CD8-positive, alpha-beta memory T cell (primary cell): ENCODE measurements around the gene ESPN. TPM values are rescaled to one million over a fixed set of nuclear protein-coding genes. Genes with fewer than 3 reads are reported as not detected.

ENCODE experiments used
- CTCF ChIA-PET: fragments of 350-600 bp; sonication (Branson Sonifier 250); formaldehyde crosslinking; loops from one replicate; lab custom pipeline; 2021; ENCODE audit warnings: antibody characterized with exemption; lab: Charles Lee
- POLR2A ChIA-PET: fragments of 350-600 bp; sonication (Branson Sonifier 250); formaldehyde crosslinking; loops from one replicate; lab custom pipeline; 2021; ENCODE audit warnings: antibody characterized with exemption; lab: Charles Lee
- DNase-seq, 5 donors: peaks; one replicate each; pipeline versions ENCODE4 v3.0.0 to v3.0.0-alpha.2; 2020 to 2022; ENCODE audit warnings: mixed read lengths in 1 of 5
- H3K27ac ChIP-seq: one replicate; pipeline ENCODE4 v1.7.0; 2013; ENCODE audit warnings: low read depth, mild to moderate bottlenecking, low read length, moderate library complexity
- H3K27me3 ChIP-seq: 2 replicates; pipeline ENCODE4 v1.7.0; 2013; ENCODE audit warnings: low read length, mild to moderate bottlenecking; ENCODE audit not compliant: insufficient read depth, poor library complexity, severe bottlenecking
- H3K36me3 ChIP-seq: 2 replicates; pipeline ENCODE4 v1.7.0; 2013; ENCODE audit warnings: mild to moderate bottlenecking, low read length, moderate library complexity; ENCODE audit not compliant: insufficient read depth
- H3K4me1 ChIP-seq: 2 replicates; pipeline ENCODE4 v1.7.0; 2013; ENCODE audit warnings: mild to moderate bottlenecking, low read length, moderate library complexity; ENCODE audit not compliant: insufficient read depth
- H3K4me3 ChIP-seq: 2 replicates; pipeline ENCODE4 v1.7.0; 2013; ENCODE audit warnings: mild to moderate bottlenecking, low read length
- H3K9me3 ChIP-seq: 2 replicates; pipeline ENCODE4 v1.7.0; 2013; ENCODE audit warnings: mild to moderate bottlenecking, low read length
- H3K27ac Mint-ChIP-seq, 8 donors: one replicate each; pipeline ENCODE4 v1.8.0; 2020 to 2021; ENCODE audit warnings: mixed read lengths in 8 of 8, mild to moderate bottlenecking in 6 of 8, inconsistent platforms in 3 of 8, moderate library complexity in 3 of 8
- H3K27me3 Mint-ChIP-seq, 2 donors: one replicate each; pipeline ENCODE4 v1.8.0; 2020 to 2021; ENCODE audit warnings: mixed read lengths in 2 of 2, mild to moderate bottlenecking in 1 of 2, moderate library complexity in 1 of 2
- H3K36me3 Mint-ChIP-seq, 3 donors: one replicate each; pipeline ENCODE4 v1.8.0; 2020 to 2021; ENCODE audit warnings: mixed read lengths in 3 of 3, inconsistent platforms in 1 of 3, mild to moderate bottlenecking in 1 of 3
- H3K4me1 Mint-ChIP-seq, 3 donors: one replicate each; pipeline ENCODE4 v1.8.0; 2020 to 2021; ENCODE audit warnings: mixed read lengths in 3 of 3, inconsistent platforms in 1 of 3, mild to moderate bottlenecking in 1 of 3
- H3K4me3 Mint-ChIP-seq, 7 donors: one replicate each; pipeline ENCODE4 v1.8.0; 2020 to 2021; ENCODE audit warnings: mixed read lengths in 7 of 7, mild to moderate bottlenecking in 6 of 7, moderate library complexity in 4 of 7, inconsistent platforms in 2 of 7
- H3K9me3 Mint-ChIP-seq, 5 donors: one replicate each; pipeline ENCODE4 v1.8.0; 2020 to 2022; ENCODE audit warnings: mixed read lengths in 5 of 5, mild to moderate bottlenecking in 3 of 5, moderate library complexity in 2 of 5, inconsistent platforms in 1 of 5
- polyA plus RNA-seq: library from polyadenylated mRNA; unstranded; fragments of 300-500 nt; fragmentation: Illumina TruSeq; gene quantifications from one replicate; pipeline ENCODE4 v1.2.3, GENCODE V29; 2021
- total RNA-seq, 2 experiments: library from RNA; stranded (reverse); gene quantifications; one replicate each; pipeline ENCODE4 v1.2.3, GENCODE V29; 2021

The ESPN gene
- total and polyA plus RNA-seq, 3 experiments from 2014 or later = 0.28 to 0.60 (median 0.48) TPM

DNA sequence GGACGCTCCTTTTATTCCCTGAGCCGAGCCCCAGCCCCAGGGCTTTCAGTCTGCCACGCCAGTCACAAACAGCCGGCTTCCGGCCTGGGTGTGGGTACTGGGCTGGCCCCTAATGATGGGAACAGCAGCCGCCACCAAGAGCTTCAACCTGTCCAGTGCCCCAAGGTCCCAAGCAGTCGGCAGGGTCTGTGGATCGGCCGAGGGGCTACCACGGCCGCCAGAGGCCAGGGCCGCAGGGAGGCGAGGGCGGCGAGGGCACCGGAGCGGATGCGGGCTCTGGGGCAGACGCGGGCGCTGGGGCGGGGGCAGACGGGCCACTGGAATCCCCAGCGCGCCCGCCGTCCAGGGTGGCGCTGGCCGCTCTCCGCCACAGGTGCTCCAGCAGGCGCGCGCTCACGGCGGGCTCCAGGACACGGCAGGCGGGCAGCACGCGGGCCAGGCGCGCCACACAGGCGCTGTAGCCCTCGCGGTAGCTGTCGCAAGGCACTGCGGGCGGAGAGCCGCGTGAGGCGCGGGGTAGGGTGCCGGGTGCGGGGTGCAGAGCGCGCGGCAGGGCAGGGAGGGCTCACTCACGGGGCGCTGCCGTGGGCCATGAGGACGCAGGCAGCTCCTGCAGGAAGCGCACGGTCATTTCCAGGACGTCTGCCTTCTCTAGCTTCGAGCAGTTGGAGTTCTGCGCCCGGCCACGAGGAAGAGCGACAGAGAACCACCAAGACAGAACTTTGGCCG, 5.7 kb upstream of the ESPN start:
- POLR2A ChIA-PET = no interaction called here
- peak overlapping the region in 2 of 7 donors; percentile 38 to 49 for H3K4me3 Mint-ChIP-seq
- no peak overlapping the region for H3K27ac Mint-ChIP-seq
- H3K4me1 ChIP-seq = peaks cover 14% of the 10 kb centered on the region
- CTCF ChIA-PET = interaction anchor here (1.5 to 6.4 kb wide), 2 partner anchors 14 to 20 kb away, joined by 5 to 92 read pairs; no protein-coding TSS in a partner anchor
- H3K4me1 Mint-ChIP-seq = peaks cover 6 to 26% (median 15%) of the 10 kb centered on the region in 3 donors
- H3K27me3 Mint-ChIP-seq = peaks cover 66% of the 10 kb centered on the region in 2 donors
- H3K36me3 ChIP-seq = no peaks in the 10 kb centered on the region
- H3K4me3 ChIP-seq = no peak overlapping the region
- DNase-seq = no peak
- H3K9me3 ChIP-seq = no peaks in the 10 kb centered on the region
- H3K36me3 Mint-ChIP-seq = no peaks in the 10 kb centered on the region
- H3K27ac ChIP-seq = no peak overlapping the region
- H3K27me3 ChIP-seq = peaks cover 70% of the 10 kb centered on the region
- H3K9me3 Mint-ChIP-seq = no peaks in the 10 kb centered on the region

DNA sequence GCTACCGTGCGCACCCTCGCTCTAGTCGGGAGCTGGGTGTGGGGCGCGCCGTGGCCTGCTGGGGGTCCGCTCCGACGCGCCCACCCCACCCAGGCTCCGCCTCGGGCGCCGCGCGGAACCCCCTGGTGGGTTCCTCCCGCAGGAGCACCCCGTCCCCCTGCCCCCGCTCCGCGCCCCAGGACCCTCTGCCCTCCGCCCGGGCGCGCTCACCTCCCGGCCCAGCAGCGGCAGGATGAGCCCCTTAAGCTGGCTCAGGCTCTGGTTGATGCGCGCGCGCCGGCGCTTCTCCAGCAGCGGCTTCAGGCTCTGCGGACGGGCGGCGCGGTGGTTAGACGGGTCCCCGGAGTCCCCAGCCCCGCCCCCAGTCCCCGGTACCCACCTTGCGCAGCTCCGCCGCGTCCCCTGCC, 5.2 kb upstream of the ESPN start:
- Histone ChIP-seq H3K4me3 (no peak overlapping the region), H3K36me3 (no peaks in the 10 kb centered on the region), H3K27ac (no peak overlapping the region), H3K27me3 (peaks cover 73% of the 10 kb centered on the region), H3K4me1 (peaks cover 18% of the 10 kb centered on the region), H3K9me3 (no peaks in the 10 kb centered on the region)
- H3K4me3 Mint-ChIP-seq = peak overlapping the region in 1 of 7 donors; percentile 49
- H3K27ac Mint-ChIP-seq = no peak overlapping the region
- H3K27me3 Mint-ChIP-seq = peaks cover 65 to 68% of the 10 kb centered on the region in 2 donors
- H3K4me1 Mint-ChIP-seq = peaks cover 11 to 31% (median 18%) of the 10 kb centered on the region in 3 donors
- CTCF ChIA-PET = interaction anchor here (1.1 to 6.4 kb wide), 5 partner anchors 13 to 175 kb away, joined by 3 to 92 read pairs (median 4); no protein-coding TSS in a partner anchor
- DNase-seq = no peak
- POLR2A ChIA-PET = no interaction called here
- no peaks in the 10 kb centered on the region for H3K9me3 Mint-ChIP-seq
- no peaks in the 10 kb centered on the region for H3K36me3 Mint-ChIP-seq

DNA sequence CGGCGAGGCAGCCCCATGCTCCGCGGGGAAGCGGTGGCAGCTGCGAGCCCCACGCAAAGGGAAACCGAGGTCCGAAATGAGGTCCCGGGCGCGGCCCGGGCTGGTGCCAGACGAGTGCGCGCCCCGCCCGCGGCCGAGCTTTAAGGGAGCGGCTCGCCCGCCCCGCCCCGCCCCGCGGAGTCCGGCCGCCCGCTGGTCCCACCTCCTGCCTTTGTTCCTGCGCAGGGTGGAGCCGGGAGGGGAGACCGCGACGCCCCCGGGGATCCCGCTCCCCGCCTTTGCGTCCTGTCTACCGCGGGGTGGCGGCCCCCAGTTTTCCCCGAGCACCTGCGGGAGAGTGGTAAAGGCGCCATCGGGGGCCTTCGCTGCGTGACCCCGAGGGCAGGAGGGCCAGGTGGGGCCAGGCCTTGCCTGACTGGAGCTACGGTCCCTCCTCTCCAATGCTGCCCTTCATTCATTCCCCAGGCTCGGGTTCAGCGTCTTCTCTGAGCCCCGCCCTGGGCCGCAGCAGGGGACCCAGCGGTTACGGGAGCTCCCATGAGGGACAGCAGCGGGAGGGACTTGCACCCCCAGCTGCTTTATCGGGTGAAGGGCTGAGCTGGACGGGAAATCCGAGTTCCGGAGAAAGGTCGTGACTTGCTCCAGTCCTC, 4.6 kb upstream of the ESPN start, which contains the start of gene HES2:
TSS of gene HES2 (minus strand) at position 116 of the 650 bp plus-strand sequence. CDS start at position 17, 99 bp downstream.
- H3K4me3 ChIP-seq = no peak within 1 kb of the TSS
- CTCF ChIA-PET = interaction anchor here (0.8 to 6.4 kb wide), 7 partner anchors 10 to 175 kb away, joined by 3 to 92 read pairs (median 3); no protein-coding TSS in a partner anchor
- H3K4me3 Mint-ChIP-seq = peak within 1 kb of the TSS in 5 of 7 donors; percentile 29 to 50 (median 38)

DNA sequence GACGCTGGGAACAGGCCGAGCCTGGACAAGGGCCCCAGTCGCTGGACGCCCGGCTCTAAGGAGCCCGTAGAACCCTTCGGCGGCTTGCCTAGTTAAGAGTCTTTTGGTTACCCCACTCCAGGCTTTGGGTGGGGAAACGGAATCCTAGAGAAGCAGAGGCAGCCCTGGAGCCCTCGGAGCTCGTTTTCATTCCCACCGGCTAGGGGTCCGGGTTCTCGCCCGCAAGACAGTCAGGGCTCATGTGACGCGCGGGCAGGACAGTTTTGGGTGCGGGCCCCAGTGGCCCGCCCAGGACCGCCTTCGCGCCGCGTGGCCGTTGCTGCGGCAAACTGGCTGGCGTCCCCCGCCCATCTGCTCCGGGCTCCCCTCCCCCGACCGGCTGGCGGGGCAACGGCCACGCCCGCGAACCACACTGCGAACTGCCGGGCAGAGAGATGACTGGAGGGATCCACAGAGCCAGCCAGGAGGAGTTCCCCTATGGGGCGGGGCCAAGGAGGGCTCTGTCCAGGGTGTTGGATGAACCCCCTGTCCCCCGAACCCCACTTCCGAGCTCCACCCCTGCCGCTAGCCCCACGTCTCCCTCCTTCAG, 4.0 kb upstream of the ESPN start:
- POLR2A ChIA-PET = no interaction called here
- H3K36me3 Mint-ChIP-seq = no peaks in the 10 kb centered on the region

More for the DNA sequence above, 4.6 kb upstream of the ESPN start, which contains the start of gene HES2:
- Histone ChIP-seq H3K36me3 (no peaks in the 10 kb centered on the region), H3K27me3 (peaks cover 67% of the 10 kb centered on the region), H3K4me1 (peaks cover 16% of the 10 kb centered on the region), H3K27ac (no peak within 1 kb of the TSS), H3K9me3 (no peaks in the 10 kb centered on the region)
- Mint-ChIP-seq H3K36me3 (no peaks in the 10 kb centered on the region), H3K4me1 (peaks cover 9 to 29% (median 17%) of the 10 kb centered on the region in 3 donors), H3K27me3 (peaks cover 60 to 63% of the 10 kb centered on the region in 2 donors), H3K9me3 (no peaks in the 10 kb centered on the region), H3K27ac (no peak within 1 kb of the TSS)
- DNase-seq = no peak
- POLR2A ChIA-PET = no interaction called here

DNA sequence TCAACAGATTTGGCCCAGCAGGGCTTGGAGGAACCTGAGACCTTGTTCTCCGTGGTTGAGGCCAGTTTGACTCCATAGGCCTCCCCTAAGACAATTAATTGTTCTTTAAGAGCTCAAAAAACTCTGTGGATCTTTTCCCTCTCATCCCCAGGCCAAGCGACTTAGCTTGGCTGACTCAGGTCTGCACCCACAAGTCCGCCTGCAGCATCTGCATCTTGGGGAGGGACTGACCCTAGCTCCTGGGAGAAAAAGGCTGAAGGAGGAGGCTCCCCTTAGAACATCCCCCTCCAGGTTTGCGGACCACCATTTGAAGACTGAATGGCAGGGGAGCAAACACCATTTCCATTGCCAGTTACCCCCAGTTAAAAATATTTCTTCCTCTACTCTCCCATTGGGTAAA, 3.3 kb upstream of the ESPN start:
- H3K4me3 Mint-ChIP-seq = peak overlapping the region in 3 of 7 donors; percentile 3 to 46 (median 38)
- H3K4me1 Mint-ChIP-seq = peaks cover 9 to 29% (median 17%) of the 10 kb centered on the region in 3 donors
- no peak overlapping the region for H3K4me3 ChIP-seq
- no peak overlapping the region for H3K27ac ChIP-seq
- no peaks in the 10 kb centered on the region for H3K9me3 Mint-ChIP-seq
- peaks cover 16% of the 10 kb centered on the region for H3K4me1 ChIP-seq
- H3K27me3 ChIP-seq = peaks cover 64% of the 10 kb centered on the region
- no peak for DNase-seq
- ChIA-PET POLR2A (no interaction called here), CTCF (interaction anchor here (1.1 to 6.4 kb wide), 4 partner anchors 9 to 174 kb away, joined by 3 to 92 read pairs (median 6); partner anchors contain the start of genes NOL9 and TAS1R1)
- no peak overlapping the region for H3K27ac Mint-ChIP-seq
- H3K36me3 Mint-ChIP-seq = no peaks in the 10 kb centered on the region
- H3K9me3 ChIP-seq = no peaks in the 10 kb centered on the region
- H3K27me3 Mint-ChIP-seq = peaks cover 51 to 55% of the 10 kb centered on the region in 2 donors
- H3K36me3 ChIP-seq = no peaks in the 10 kb centered on the region

More for the DNA sequence above, 4.0 kb upstream of the ESPN start:
- H3K4me3 ChIP-seq = no peak overlapping the region
- peaks cover 66% of the 10 kb centered on the region for H3K27me3 ChIP-seq
- H3K4me1 ChIP-seq = peaks cover 16% of the 10 kb centered on the region
- Mint-ChIP-seq H3K4me3 (peak overlapping the region in 4 of 7 donors; percentile 12 to 50 (median 34)), H3K4me1 (peaks cover 9 to 29% (median 17%) of the 10 kb centered on the region in 3 donors), H3K27ac (no peak overlapping the region), H3K9me3 (no peaks in the 10 kb centered on the region), H3K27me3 (peaks cover 57 to 58% of the 10 kb centered on the region in 2 donors)
- DNase-seq = no peak
- no peak overlapping the region for H3K27ac ChIP-seq
- CTCF ChIA-PET = interaction anchor here (0.8 to 6.4 kb wide), 7 partner anchors 10 to 176 kb away, joined by 3 to 92 read pairs (median 3); no protein-coding TSS in a partner anchor
- H3K36me3 ChIP-seq = no peaks in the 10 kb centered on the region
- no peaks in the 10 kb centered on the region for H3K9me3 ChIP-seq

DNA sequence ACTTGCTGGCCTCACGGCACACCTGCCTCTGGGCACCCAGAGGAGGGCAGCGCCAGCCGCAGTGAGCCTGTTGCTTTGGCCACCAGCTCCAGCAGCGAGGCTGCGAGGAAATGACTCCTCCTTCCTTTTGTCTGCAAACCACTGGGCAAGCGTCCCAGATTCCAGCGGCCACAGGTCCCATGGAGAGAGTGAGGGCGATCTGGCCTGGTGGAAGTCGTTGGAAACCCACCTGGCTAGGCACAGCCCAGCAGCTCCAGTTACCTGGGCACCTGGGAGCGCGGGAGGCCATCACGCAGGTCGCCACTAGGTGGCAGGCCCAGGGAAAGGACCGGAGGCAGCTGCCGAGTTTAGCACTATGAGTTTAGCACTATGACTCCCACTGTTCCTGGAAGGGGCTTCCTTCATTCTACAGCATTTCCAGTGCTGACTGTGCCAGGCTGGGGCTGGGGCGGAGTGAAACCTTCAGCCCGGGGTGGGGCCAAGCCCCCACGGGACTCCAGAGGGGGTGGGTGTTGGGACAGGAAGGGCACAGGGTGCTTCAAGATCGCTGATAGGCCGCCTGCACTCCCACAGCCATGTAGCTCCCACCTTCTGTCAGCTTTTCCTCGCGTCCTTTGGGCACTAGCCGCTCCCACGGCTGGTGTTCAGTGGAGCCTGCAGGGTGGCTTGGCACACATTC, 1.1 kb upstream of the ESPN start:
- Mint-ChIP-seq H3K4me3 (peak overlapping the region; percentile 50 to 76 (median 66)), H3K9me3 (no peaks in the 10 kb centered on the region), H3K27me3 (peaks cover 35 to 44% of the 10 kb centered on the region in 2 donors), H3K4me1 (peaks cover 9 to 29% (median 17%) of the 10 kb centered on the region in 3 donors), H3K27ac (no peak overlapping the region), H3K36me3 (no peaks in the 10 kb centered on the region)
- Histone ChIP-seq H3K4me1 (peaks cover 16% of the 10 kb centered on the region), H3K36me3 (no peaks in the 10 kb centered on the region), H3K27ac (no peak overlapping the region), H3K9me3 (no peaks in the 10 kb centered on the region), H3K27me3 (peaks cover 42% of the 10 kb centered on the region), H3K4me3 (peak overlapping the region; percentile 32)
- peak; percentile 51 to 73 (median 58) for DNase-seq
- POLR2A ChIA-PET = interaction anchor here (0.6 kb wide), 2 partner anchors 40 to 66 kb away, joined by 4 to 6 read pairs; no protein-coding TSS in a partner anchor
- CTCF ChIA-PET = interaction anchor here (0.7 to 6.4 kb wide), 33 partner anchors 9 to 223 kb away, joined by 3 to 92 read pairs (median 3); partner anchors contain the start of genes NOL9, PLEKHG5, TAS1R1 and TNFRSF25

DNA sequence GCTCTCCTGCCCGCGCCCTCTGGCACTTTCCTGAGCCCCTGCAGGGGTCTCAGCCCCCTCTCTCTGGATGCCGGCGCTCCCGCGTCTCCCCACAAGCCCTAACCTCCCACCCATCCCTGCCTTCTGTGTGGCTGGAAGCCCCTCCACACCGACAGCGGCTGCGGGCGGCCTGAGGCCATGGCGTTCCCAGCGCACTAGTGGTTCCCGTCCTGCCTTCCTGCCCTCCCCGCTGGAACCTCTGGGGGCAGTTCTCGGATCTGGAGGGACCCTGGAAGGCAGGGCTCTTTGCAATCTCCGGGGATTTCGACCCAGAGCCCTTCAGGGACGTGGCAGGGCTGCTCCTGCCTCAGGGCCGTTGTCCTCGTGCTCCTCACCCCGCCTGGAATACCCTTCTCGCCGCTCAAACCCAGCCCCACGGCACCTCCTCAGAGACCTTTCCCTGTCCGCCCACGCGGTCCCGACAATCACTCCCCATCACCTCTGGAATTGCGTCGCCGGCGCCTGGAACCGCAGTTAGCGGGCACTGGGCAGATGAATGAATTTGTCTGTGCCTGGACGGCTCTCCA, 493 bp upstream of the ESPN start:
- Histone ChIP-seq H3K4me1 (peaks cover 16% of the 10 kb centered on the region), H3K27me3 (peaks cover 40% of the 10 kb centered on the region), H3K36me3 (no peaks in the 10 kb centered on the region), H3K9me3 (no peaks in the 10 kb centered on the region), H3K27ac (no peak overlapping the region), H3K4me3 (peak overlapping the region; percentile 32)
- DNase-seq = no peak
- Mint-ChIP-seq H3K27me3 (peaks cover 36 to 42% of the 10 kb centered on the region in 2 donors), H3K27ac (peak overlapping the region in 1 of 8 donors; percentile 29), H3K4me3 (peak overlapping the region; percentile 63 to 84 (median 66)), H3K9me3 (no peaks in the 10 kb centered on the region), H3K4me1 (peaks cover 9 to 28% (median 17%) of the 10 kb centered on the region in 3 donors), H3K36me3 (no peaks in the 10 kb centered on the region)
- ChIA-PET CTCF (interaction anchor here (0.7 to 6.4 kb wide), 21 partner anchors 10 to 221 kb away, joined by 3 to 92 read pairs (median 3); partner anchors contain the start of genes NOL9, PLEKHG5, TAS1R1 and TNFRSF25), POLR2A (no interaction called here)
